HG02884 (cell line): ENCODE measurements around the gene GRAMD2A.

ENCODE experiments used
- ATAC-seq: cut with Tn5 transposase; IDR thresholded peaks from one replicate; pipeline ENCODE4 v1.9.1; 2021; ENCODE audit warnings: mild to moderate bottlenecking, moderate library complexity; ENCODE audit not compliant: unreplicated experiment

Gene GRAMD2A

GRCh38 chr15:72220687-72221086, 23.1 kb upstream of the GRAMD2A start:
- ATAC-seq = no peak

GRCh38 chr15:72217216-72217615, 19.6 kb upstream of the GRAMD2A start:
- ATAC-seq = no peak

GRCh38 chr15:72216079-72216478, 18.5 kb upstream of the GRAMD2A start:
- no peak for ATAC-seq

GRCh38 chr15:72207558-72208085, 10.0 kb upstream of the GRAMD2A start:
- ATAC-seq = no peak

- ATAC-seq = no peak
Measured at GRCh38 chr15:72206677-72207000, 9.1 kb upstream of the GRAMD2A start.

GRCh38 chr15:72205896-72206676, 8.5 kb upstream of the GRAMD2A start:
- no peak for ATAC-seq

- no peak for ATAC-seq
Measured at GRCh38 chr15:72205273-72205672, 7.7 kb upstream of the GRAMD2A start.

- no peak for ATAC-seq
Measured at GRCh38 chr15:72203507-72203837, 5.9 kb upstream of the GRAMD2A start.

GRCh38 chr15:72202801-72203506, 5.4 kb upstream of the GRAMD2A start:
- ATAC-seq = no peak

- ATAC-seq = no peak
Measured at GRCh38 chr15:72202302-72202701, 4.7 kb upstream of the GRAMD2A start.

GRCh38 chr15:72201391-72201921, 3.9 kb upstream of the GRAMD2A start:
- ATAC-seq = no peak

GRCh38 chr15:72200395-72201237, 3.0 kb upstream of the GRAMD2A start:
- ATAC-seq = no peak

GRCh38 chr15:72199721-72200212, 2.2 kb upstream of the GRAMD2A start:
- no peak for ATAC-seq

GRCh38 chr15:72199205-72199515, 1.6 kb upstream of the GRAMD2A start:
- ATAC-seq = no peak

- no peak for ATAC-seq
Measured at GRCh38 chr15:72198356-72199204, 993 bp upstream of the GRAMD2A start.

- no peak for ATAC-seq
Measured at GRCh38 chr15:72197041-72197459, 537 bp downstream of the GRAMD2A start.

GRCh38 chr15:72196409-72197040, 1.1 kb downstream of the GRAMD2A start:
- ATAC-seq = no peak

- no peak for ATAC-seq
Measured at GRCh38 chr15:72195101-72195511, 2.5 kb downstream of the GRAMD2A start.

- ATAC-seq = no peak
Measured at GRCh38 chr15:72193836-72194396, 3.7 kb downstream of the GRAMD2A start.
